HG03064 (cell line): ENCODE data around the gene RAB5B.
"Not testable (repeated sequence)": the region's sequence is repeated elsewhere in the genome, so short reads cannot be mapped to it uniquely, and the experiment has no call there.

ENCODE experiments used
- ATAC-seq: cut with Tn5 transposase; IDR thresholded peaks from one replicate; pipeline ENCODE4 v1.9.1; 2021; ENCODE audit warnings: low read depth; ENCODE audit not compliant: unreplicated experiment

RAB5B gene

GRCh38 chr12:56011509-56012090 lies 37.7 kb downstream of the RAB5B start:
- ATAC-seq: no peak

- no peak for ATAC-seq
These were observed 39.6 kb downstream of the RAB5B start for GRCh38 chr12:56013482-56013881.

- no peak for ATAC-seq
These were observed 40.3 kb downstream of the RAB5B start for GRCh38 chr12:56014205-56014604.

GRCh38 chr12:56017181-56017580 lies 43.3 kb downstream of the RAB5B start:
- no peak for ATAC-seq

GRCh38 chr12:56018356-56018755 lies 44.5 kb downstream of the RAB5B start:
- ATAC-seq: no peak

GRCh38 chr12:56020423-56021184 lies 46.7 kb downstream of the RAB5B start, which contains the start of gene IKZF4:
IKZF4 (plus strand) TSS chr12:56021043; CDS start chr12:56021494, 451 bp downstream.
- ATAC-seq: no peak

- no peak for ATAC-seq
These were observed 48.1 kb downstream of the RAB5B start for GRCh38 chr12:56021889-56022497.

- ATAC-seq: no peak
These were observed 54.8 kb downstream of the RAB5B start for GRCh38 chr12:56028511-56029165.

GRCh38 chr12:56029166-56029519 lies 55.3 kb downstream of the RAB5B start:
- no peak for ATAC-seq

GRCh38 chr12:56029666-56030293 lies 55.9 kb downstream of the RAB5B start:
- ATAC-seq: no peak

GRCh38 chr12:56031987-56032386 lies 58.1 kb downstream of the RAB5B start:
- no peak for ATAC-seq

- no peak for ATAC-seq
These were observed 60.9 kb downstream of the RAB5B start for GRCh38 chr12:56034586-56035332.

- no peak for ATAC-seq
These were observed 63.3 kb downstream of the RAB5B start for GRCh38 chr12:56037161-56037560.

GRCh38 chr12:56038022-56038655 lies 64.3 kb downstream of the RAB5B start:
- ATAC-seq: no peak

GRCh38 chr12:56040151-56040550 lies 66.3 kb downstream of the RAB5B start:
- no peak for ATAC-seq

GRCh38 chr12:56040963-56041551 lies 67.2 kb downstream of the RAB5B start:
- ATAC-seq: no peak

GRCh38 chr12:56041552-56042429 lies 67.9 kb downstream of the RAB5B start, which contains the start of gene RPS26:
RPS26 (plus strand) TSS chr12:56041918; CDS start chr12:56042167, 249 bp downstream.
- peak; percentile 94 for ATAC-seq

- not testable (repeated sequence) for ATAC-seq
These were observed 68.5 kb downstream of the RAB5B start for GRCh38 chr12:56042430-56042813.
